Right forelimb (tissue), 1 donor: Measurements from ENCODE around the gene HJURP.

Source experiments
- DNase-seq: peaks from one replicate; pipeline ENCODE4 v3.0.0-alpha.2; 2018

The HJURP gene

GRCh38 chr2:233813236-233814055 lies 40.9 kb downstream of the HJURP start:
- DNase-seq, result peak; percentile 5

- DNase-seq, result peak; percentile 18
These were observed 42.6 kb downstream of the HJURP start for GRCh38 chr2:233811732-233812131.

- no peak for DNase-seq
These were observed 43.2 kb downstream of the HJURP start for GRCh38 chr2:233811087-233811486.

- peak; percentile 18 for DNase-seq
These were observed 44.0 kb downstream of the HJURP start for GRCh38 chr2:233810385-233810784.

GRCh38 chr2:233807966-233808935 lies 46.1 kb downstream of the HJURP start:
- peak; percentile 9 for DNase-seq

- DNase-seq, result peak; percentile 39
These were observed 47.0 kb downstream of the HJURP start for GRCh38 chr2:233807215-233807865.

- peak; percentile 25 for DNase-seq
These were observed 50.3 kb downstream of the HJURP start for GRCh38 chr2:233803994-233804393.

- peak; percentile 16 for DNase-seq
These were observed 50.9 kb downstream of the HJURP start for GRCh38 chr2:233803292-233803911.

- peak; percentile 35 for DNase-seq
These were observed 52.1 kb downstream of the HJURP start for GRCh38 chr2:233802132-233802815.

GRCh38 chr2:233801357-233802131 lies 52.8 kb downstream of the HJURP start:
- peak; percentile 4 for DNase-seq

GRCh38 chr2:233800208-233800607 lies 54.1 kb downstream of the HJURP start:
- no peak for DNase-seq

GRCh38 chr2:233799716-233800115 lies 54.6 kb downstream of the HJURP start:
- peak; percentile 26 for DNase-seq

- DNase-seq, result peak; percentile 21
These were observed 55.2 kb downstream of the HJURP start for GRCh38 chr2:233799087-233799665.

GRCh38 chr2:233798335-233799086 lies 55.8 kb downstream of the HJURP start:
- no peak for DNase-seq

- no peak for DNase-seq
These were observed 58.1 kb downstream of the HJURP start for GRCh38 chr2:233796254-233796653.

GRCh38 chr2:233795735-233796171 lies 58.6 kb downstream of the HJURP start:
- no peak for DNase-seq

GRCh38 chr2:233794128-233794658 lies 60.1 kb downstream of the HJURP start:
- DNase-seq, result no peak

GRCh38 chr2:233793465-233794127 lies 60.7 kb downstream of the HJURP start:
- DNase-seq, result no peak

GRCh38 chr2:233792720-233793119 lies 61.6 kb downstream of the HJURP start:
- DNase-seq, result no peak
